A549 (cell line): ENCODE data around the gene RBM44. TPM values are rescaled to one million over a fixed set of nuclear protein-coding genes. Genes with fewer than 3 reads are reported as not detected.

Experiments used
- ATAC-seq, 2 experiments: fragments of 200-7000 bp in 1 of 2; fragments of >200 bp in 1 of 2; cut with Nextera tagmentation in 1 of 2; cut with Tn5 transposase in 1 of 2; 3 replicates each; pipeline versions ENCODE4 v1.8.0 to v1.9.1; 2018 to 2020; ENCODE audit warnings: mild to moderate bottlenecking in 1 of 2, moderate library complexity in 1 of 2
- CTCF ChIA-PET: fragments of 300-600 bp; sonication (Branson Sonifier 250); formaldehyde crosslinking; extraction: SDS; loops from one replicate; lab custom pipeline; 2021; ENCODE audit warnings: antibody characterized with exemption, inconsistent platforms; lab: Yijun Ruan, JAX
- POLR2A ChIA-PET: fragments of 350-600 bp; formaldehyde crosslinking; extraction: SDS; loops from one replicate; lab custom pipeline; 2021; ENCODE audit warnings: antibody characterized with exemption, inconsistent platforms; lab: Yijun Ruan, JAX
- DNase-seq, 2 experiments: peaks; one replicate each; pipeline versions ENCODE4 v3.0.0 to v3.0.0-alpha.2; 2011 to 2016; ENCODE audit warnings: low read depth in 1 of 2, low spot score in 1 of 2
- FAIRE-seq: peaks from 2 replicates; lab custom pipeline; 2011; peaks lifted over from hg19 to GRCh38; lab: Jason Lieb, UNC
- H3K27ac ChIP-seq, 2 experiments: fragments of >200 bp; sonication (Bioruptor Twin); formaldehyde crosslinking; 3 replicates each; pipeline ENCODE4 v1.5.1; 2016 to 2017
- H3K4me1 ChIP-seq: fragments of >200 bp; sonication (Bioruptor Twin); formaldehyde crosslinking; 3 replicates; pipeline ENCODE4 v1.6.1; 2016
- H3K4me2 ChIP-seq: fragments of >200 bp; sonication (Bioruptor Twin); formaldehyde crosslinking; 3 replicates; pipeline ENCODE4 v1.6.1; 2016
- H3K4me3 ChIP-seq: fragments of >200 bp; sonication (Bioruptor Twin); formaldehyde crosslinking; 3 replicates; pipeline ENCODE4 v1.5.1; 2016
- H3K9me3 ChIP-seq: fragments of >200 bp; sonication (Bioruptor Twin); formaldehyde crosslinking; 3 replicates; pipeline ENCODE4 v1.6.1; 2016
- BCL3 ChIP-seq: fragments of >200 bp; sonication (Bioruptor Twin); formaldehyde crosslinking; IDR thresholded peaks from 3 replicates; pipeline ENCODE4 v1.6.1; 2016
- BHLHE40 ChIP-seq: IDR thresholded peaks from 2 replicates; pipeline ENCODE4 v1.6.1; 2012; ENCODE audit warnings: low read depth, low read length, inconsistent platforms
- CBX2 ChIP-seq: fragments of 200-600 bp; sonication (generic); IDR thresholded peaks from 2 replicates; pipeline ENCODE4 v1.6.1; 2016; ENCODE audit warnings: low read depth, mild to moderate bottlenecking, borderline replicate concordance
- CBX8 ChIP-seq: fragments of 200-600 bp; sonication (generic); IDR thresholded peaks from 2 replicates; pipeline ENCODE4 v1.6.1; 2016
- CEBPB ChIP-seq, 2 experiments: fragments of >200 bp in 1 of 2; sonication (Bioruptor Twin) in 1 of 2; formaldehyde crosslinking in 1 of 2; IDR thresholded peaks; 2 replicates each; pipeline ENCODE4 v1.6.1; 2012 to 2016
- EHMT2 ChIP-seq: fragments of 200-600 bp; sonication (generic); IDR thresholded peaks from 2 replicates; pipeline ENCODE4 v1.6.1; 2016; ENCODE audit warnings: antibody characterized with exemption, low read depth, mild to moderate bottlenecking, moderate library complexity
- FOSB ChIP-seq: fragments of 250-450 bp; sonication (Bioruptor Pico); IDR thresholded peaks from 2 replicates; pipeline ENCODE4 v1.5.0; 2020; ENCODE audit warnings: mild to moderate bottlenecking, moderate library complexity
- HEYL ChIP-seq: fragments of 250-450 bp; sonication (Bioruptor Pico); IDR thresholded peaks from 2 replicates; pipeline ENCODE4 v1.8.0; 2021; ENCODE audit warnings: mild to moderate bottlenecking, moderate library complexity
- HOXA7 ChIP-seq: fragments of 250-450 bp; sonication (Bioruptor Pico); IDR thresholded peaks from 2 replicates; pipeline ENCODE4 v1.5.0; 2020; ENCODE audit warnings: mild to moderate bottlenecking, moderate library complexity
- KDM5A ChIP-seq: fragments of 200-600 bp; sonication (generic); IDR thresholded peaks from 2 replicates; pipeline ENCODE4 v1.6.1; 2016; ENCODE audit warnings: antibody characterized with exemption, mild to moderate bottlenecking
- MAZ ChIP-seq: fragments of 150-350 bp; IDR thresholded peaks from 2 replicates; pipeline ENCODE4 v1.6.1; 2014; ENCODE audit warnings: antibody characterized with exemption, low read depth, low read length, borderline replicate concordance
- MYC ChIP-seq: IDR thresholded peaks from 2 replicates; pipeline ENCODE4 v1.6.1; 2012; ENCODE audit warnings: mild to moderate bottlenecking, inconsistent platforms, low read length, improper control_type of control experiment, borderline replicate concordance
- POLR2A ChIP-seq: IDR thresholded peaks from 2 replicates; pipeline ENCODE4 v1.6.1; 2012; ENCODE audit warnings: mild to moderate bottlenecking, low read length
- POLR2AphosphoS2 ChIP-seq: conservative IDR thresholded peaks from 2 replicates; pipeline ENCODE4 v1.6.1; 2012; ENCODE audit warnings: low read length, improper control_type of control experiment, inconsistent platforms
- RFX5 ChIP-seq: fragments of 450-650 bp; IDR thresholded peaks from 2 replicates; pipeline ENCODE4 v1.7.1; 2014; ENCODE audit warnings: antibody characterized with exemption, mild to moderate bottlenecking, moderate library complexity
- TFCP2L1 ChIP-seq: fragments of 250-450 bp; sonication (Bioruptor Pico); IDR thresholded peaks from 2 replicates; pipeline ENCODE4 v1.5.0; 2021; ENCODE audit warnings: mild to moderate bottlenecking
- USF2 ChIP-seq: fragments of 450-650 bp; IDR thresholded peaks from 2 replicates; pipeline ENCODE4 v1.6.1; 2014; ENCODE audit warnings: antibody characterized with exemption
- ZNF302 ChIP-seq: fragments of 250-450 bp; sonication (Bioruptor Pico); IDR thresholded peaks from 2 replicates; pipeline ENCODE4 v1.9.0; 2021; ENCODE audit warnings: inconsistent platforms, mild to moderate bottlenecking, moderate library complexity
- WGBS: methylation state at CpG from one replicate; pipeline ENCODE4 v1.1.6; 2017; ENCODE audit errors: missing lambda C conversion rate; 5-methylcytosine and 5-hydroxymethylcytosine counted together
- polyA plus RNA-seq, 4 experiments: library from polyadenylated mRNA; depleted of rRNA in 3 of 4; stranded (reverse); fragments of >200 nt; fragmentation: RNase III in 1 of 4; extraction: RNeasy Plus Mini Kit Qiagen cat#74134 plus additional on column Dnase treatment in 1 of 4; gene quantifications; 2 replicates in 3 of 4; 3 replicates in 1 of 4; pipeline ENCODE4 v1.2.3, GENCODE V29; 2011 to 2017
- TF ChIP-seq, protein P1 (sequence below): fragments of >200 bp; sonication (Bioruptor Twin); formaldehyde crosslinking; IDR thresholded peaks from 3 replicates; pipeline ENCODE4 v1.5.1; 2016

RBM44 gene
- polyA plus RNA-seq, 2 of the 4 experiments (the other 2 are of a cell fraction): 0.30 to 0.87 TPM

GRCh38 chr2:237801466-237801865, 2.9 kb downstream of the RBM44 start:
- WGBS: 60% methylated on average over 2 of the region's 2 CpGs
- DNase-seq: no peak
- TF ChIP-seq ZNF302 (CRISPR knock-in tag) (no peak), USF2 (no peak), POLR2A (no peak), EHMT2 (no peak)

DNA sequence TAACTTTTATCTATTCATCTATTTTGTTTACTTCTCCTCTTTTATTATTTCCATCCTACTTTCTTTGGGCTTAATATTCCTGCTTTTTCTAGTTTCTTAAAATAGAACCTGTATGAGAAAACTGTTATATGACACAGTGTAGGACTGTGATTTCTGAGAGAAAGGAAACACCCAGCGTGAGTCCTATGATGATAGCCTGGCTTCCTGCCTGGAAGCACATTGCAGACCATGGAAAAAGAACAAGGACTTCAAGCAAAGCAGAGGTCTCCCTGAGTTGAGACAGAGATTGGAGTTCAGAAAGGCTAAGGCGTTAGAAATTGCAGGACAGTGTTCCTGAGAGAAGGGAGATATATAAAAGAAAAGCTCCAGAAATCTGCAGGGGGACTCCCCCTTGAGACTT, 7.8 kb downstream of the RBM44 start:
- CTCF ChIA-PET: no interaction called here
- no peak overlapping the region for H3K4me2 ChIP-seq
- no peak overlapping the region for H3K4me3 ChIP-seq
- no peak for FAIRE-seq
- no peaks in the 10 kb centered on the region for H3K9me3 ChIP-seq
- WGBS: 29% methylated on average over 2 of the region's 2 CpGs
- H3K4me1 ChIP-seq: no peaks in the 10 kb centered on the region
- POLR2A ChIA-PET: no interaction called here
- H3K27ac ChIP-seq: no peak overlapping the region
- TF ChIP-seq, protein P1, sequence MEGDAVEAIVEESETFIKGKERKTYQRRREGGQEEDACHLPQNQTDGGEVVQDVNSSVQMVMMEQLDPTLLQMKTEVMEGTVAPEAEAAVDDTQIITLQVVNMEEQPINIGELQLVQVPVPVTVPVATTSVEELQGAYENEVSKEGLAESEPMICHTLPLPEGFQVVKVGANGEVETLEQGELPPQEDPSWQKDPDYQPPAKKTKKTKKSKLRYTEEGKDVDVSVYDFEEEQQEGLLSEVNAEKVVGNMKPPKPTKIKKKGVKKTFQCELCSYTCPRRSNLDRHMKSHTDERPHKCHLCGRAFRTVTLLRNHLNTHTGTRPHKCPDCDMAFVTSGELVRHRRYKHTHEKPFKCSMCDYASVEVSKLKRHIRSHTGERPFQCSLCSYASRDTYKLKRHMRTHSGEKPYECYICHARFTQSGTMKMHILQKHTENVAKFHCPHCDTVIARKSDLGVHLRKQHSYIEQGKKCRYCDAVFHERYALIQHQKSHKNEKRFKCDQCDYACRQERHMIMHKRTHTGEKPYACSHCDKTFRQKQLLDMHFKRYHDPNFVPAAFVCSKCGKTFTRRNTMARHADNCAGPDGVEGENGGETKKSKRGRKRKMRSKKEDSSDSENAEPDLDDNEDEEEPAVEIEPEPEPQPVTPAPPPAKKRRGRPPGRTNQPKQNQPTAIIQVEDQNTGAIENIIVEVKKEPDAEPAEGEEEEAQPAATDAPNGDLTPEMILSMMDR: no peak
- TF ChIP-seq CBX2 (no peak), TFCP2L1 (CRISPR knock-in tag) (no peak), HOXA7 (CRISPR knock-in tag) (no peak)
- TF ChIP-seq, all 56 proteins: peak for 0
- no peak for ATAC-seq
- DNase-seq: no peak

More at GRCh38 chr2:237801466-237801865, 2.9 kb downstream of the RBM44 start:
- no peak overlapping the region for H3K4me3 ChIP-seq
- no peaks in the 10 kb centered on the region for H3K4me1 ChIP-seq
- FAIRE-seq (no peak), ATAC-seq (no peak)
- H3K9me3 ChIP-seq: no peaks in the 10 kb centered on the region
- POLR2A ChIA-PET: no interaction called here
- H3K27ac ChIP-seq: no peak overlapping the region
- no peak overlapping the region for H3K4me2 ChIP-seq
- CTCF ChIA-PET: interaction anchor here (1.3 kb wide), 1 partner anchor 57 kb away, joined by 3 read pairs; no protein-coding TSS in a partner anchor

- ChIA-PET CTCF (no interaction called here), POLR2A (no interaction called here)
- Histone ChIP-seq H3K9me3 (no peaks in the 10 kb centered on the region), H3K4me1 (no peaks in the 10 kb centered on the region), H3K27ac (no peak overlapping the region), H3K4me3 (no peak overlapping the region), H3K4me2 (no peak overlapping the region)
- DNase-seq (no peak), ATAC-seq (no peak), FAIRE-seq (no peak)
- no peak for TF ChIP-seq POLR2A
- no peak for TF ChIP-seq HEYL
- no peak for TF ChIP-seq KDM5A
- no peak for TF ChIP-seq CBX8
- 23% methylated on average over 1 of the region's 1 CpG for WGBS
These were observed 17.1 kb downstream of the RBM44 start for GRCh38 chr2:237815637-237816036.

GRCh38 chr2:237816531-237816930, 18.0 kb downstream of the RBM44 start:
- CTCF ChIA-PET: interaction anchor here (1.2 kb wide), 1 partner anchor 42 kb away, joined by 3 read pairs; no protein-coding TSS in a partner anchor
- Histone ChIP-seq H3K4me2 (no peak overlapping the region), H3K9me3 (no peaks in the 10 kb centered on the region)
- POLR2A ChIA-PET: no interaction called here
- no peak for ATAC-seq
- no peak for TF ChIP-seq POLR2AphosphoS2
- TF ChIP-seq, protein P1: no peak
- TF ChIP-seq MYC: no peak
- TF ChIP-seq BHLHE40: no peak
- no peak for TF ChIP-seq MAZ
- TF ChIP-seq RFX5: no peak
- TF ChIP-seq FOSB (CRISPR knock-in tag): no peak
- TF ChIP-seq BCL3: no peak
- TF ChIP-seq CEBPB (IDR thresholded peaks at IDR 0.05): no peak
- TF ChIP-seq CBX8: no peak
- no peak for TF ChIP-seq USF2
- TF ChIP-seq, all 56 proteins: peak for 0
- no peaks in the 10 kb centered on the region for H3K4me1 ChIP-seq
- DNase-seq (no peak), FAIRE-seq (no peak)
- H3K27ac ChIP-seq: no peak overlapping the region
- 78% methylated on average over 1 of the region's 1 CpG for WGBS
- H3K4me3 ChIP-seq: no peak overlapping the region
